ENCODE results near the gene FCER1G. TPM values are rescaled to one million over a fixed set of nuclear protein-coding genes. Genes with fewer than 3 reads are reported as not detected.
"Not testable (repeated sequence)": the region's sequence is repeated elsewhere in the genome, so short reads cannot be mapped to it uniquely, and the experiment has no call there.

Gene FCER1G
- total RNA-seq, 1 experiment from 2014 or later: not detected

- intact Hi-C loops (cut with micrococcal nuclease): no loop called here
- Histone ChIP-seq H3K36me3 (ENCODE audit: low read depth, low read length) (peaks cover 9% of the 10 kb centered on the region; the same call in 1 of the 2 replicates), H2AFZ (ENCODE audit: low read length) (no peak overlapping the region), H3K4me1 (ENCODE audit: insufficient read depth, low read length) (peaks cover 26% of the 10 kb centered on the region), H3K4me2 (ENCODE audit: low read length) (no peak overlapping the region), H3K9me2 (replicated peaks; ENCODE audit: low read length) (no peaks in the 10 kb centered on the region), H3K9me3 (ENCODE audit: low read length) (no peaks in the 10 kb centered on the region), H3K27ac (ENCODE audit: low read length) (no peak overlapping the region), H3K4me3 (ENCODE audit: low read length) (no peak overlapping the region), H3K27me3 (ENCODE audit: low read length) (no peaks in the 10 kb centered on the region), H4K20me1 (ENCODE audit: low read length) (no peaks in the 10 kb centered on the region), H3K9ac (ENCODE audit: low read length) (no peak overlapping the region), H3K79me2 (ENCODE audit: low read length) (peaks cover 16% of the 10 kb centered on the region), H3F3A (ENCODE audit: low read length, unreplicated experiment) (no peaks in the 10 kb centered on the region)
- DNase-seq (no peak), ATAC-seq (no peak)
- CTCF ChIA-PET: no interaction called here
- BruUV-seq (replicated peaks): no TSS peak
- POLR2A ChIA-PET (ENCODE audit: unreplicated experiment): no interaction called here
- TF ChIP-seq EZH2 (IDR thresholded peaks at IDR 0.05; ENCODE audit: low read length, unreplicated experiment) (no peak), EZH2phosphoT487 (IDR thresholded peaks at IDR 0.05; ENCODE audit: borderline replicate concordance, low read length) (no peak), CTCF (conservative IDR thresholded peaks at IDR 0.05; ENCODE audit: low read depth, low read length) (no peak)
These were observed 9.0 kb downstream of the FCER1G start for GRCh38 chr1:161223805-161224694.

DNA sequence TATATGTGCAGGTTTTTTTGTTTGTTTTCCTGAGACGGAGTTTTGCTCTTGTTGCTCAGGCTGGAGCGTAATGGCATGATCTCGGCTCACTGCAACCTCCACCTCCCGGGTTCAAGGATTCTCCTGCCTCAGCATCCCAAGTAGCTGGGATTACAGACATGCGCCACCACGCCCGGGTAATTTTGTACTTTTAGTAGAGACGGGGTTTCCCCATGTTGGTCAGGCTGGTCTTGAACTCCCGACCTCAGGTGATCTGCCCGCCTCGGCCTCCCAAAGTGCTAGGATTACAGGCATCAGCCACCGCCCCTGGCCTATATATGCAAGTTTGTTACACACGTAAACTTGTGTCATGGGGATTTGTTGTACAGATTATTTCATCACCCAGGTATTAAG, 9.6 kb downstream of the FCER1G start:
- H3K9ac ChIP-seq (ENCODE audit: low read length); H2AFZ ChIP-seq (ENCODE audit: low read length); H3K9me2 ChIP-seq (replicated peaks; ENCODE audit: low read length); H3K4me3 ChIP-seq (ENCODE audit: low read length); H3F3A ChIP-seq (ENCODE audit: low read length, unreplicated experiment); H3K9me3 ChIP-seq (ENCODE audit: low read length); H3K27me3 ChIP-seq (ENCODE audit: low read length); POLR2A ChIA-PET (ENCODE audit: unreplicated experiment); BruUV-seq (replicated peaks); H3K27ac ChIP-seq (ENCODE audit: low read length); H3K4me2 ChIP-seq (ENCODE audit: low read length); CTCF ChIA-PET; ATAC-seq; DNase-seq; H4K20me1 ChIP-seq (ENCODE audit: low read length): not testable (repeated sequence)
- intact Hi-C loops (cut with micrococcal nuclease): loop anchor here (1.0 kb wide), 3 partner anchors 14 to 32 kb away; partner anchors contain the start of gene NDUFS2
- Histone ChIP-seq H3K79me2 (ENCODE audit: low read length) (peaks cover 16% of the 10 kb centered on the region), H3K36me3 (ENCODE audit: low read depth, low read length) (peaks cover 15% of the 10 kb centered on the region), H3K4me1 (ENCODE audit: insufficient read depth, low read length) (peaks cover 26% of the 10 kb centered on the region)

GRCh38 chr1:161225178-161225533, 10.1 kb downstream of the FCER1G start:
- BruUV-seq (replicated peaks): no TSS peak
- no peak overlapping the region for H3K27ac ChIP-seq (ENCODE audit: low read length)
- peak overlapping the region; percentile 70 for H2AFZ ChIP-seq (ENCODE audit: low read length)
- no peaks in the 10 kb centered on the region for H3F3A ChIP-seq (ENCODE audit: low read length, unreplicated experiment)
- ChIA-PET CTCF (interaction anchor here (0.6 to 3.0 kb wide), 19 partner anchors 8 to 501 kb away, joined by 3 to 39 read pairs (median 9); partner anchors contain the start of genes NDUFS2, PPOX and SDHC), POLR2A (ENCODE audit: unreplicated experiment) (interaction anchor here (0.5 to 1.0 kb wide), 6 partner anchors 56 to 175 kb away, joined by 3 to 6 read pairs (median 4); no protein-coding TSS in a partner anchor)
- no peak overlapping the region for H3K4me3 ChIP-seq (ENCODE audit: low read length)
- H3K36me3 ChIP-seq (ENCODE audit: low read depth, low read length): peaks cover 20% of the 10 kb centered on the region
- H3K79me2 ChIP-seq (ENCODE audit: low read length): peaks cover 16% of the 10 kb centered on the region
- H3K9ac ChIP-seq (ENCODE audit: low read length): no peak overlapping the region
- intact Hi-C loops (cut with micrococcal nuclease): loop anchor here (1.0 kb wide), 3 partner anchors 15 to 33 kb away; partner anchors contain the start of gene NDUFS2
- H3K9me3 ChIP-seq (ENCODE audit: low read length): no peaks in the 10 kb centered on the region
- peak overlapping the region; percentile 38 for H3K4me2 ChIP-seq (ENCODE audit: low read length)
- H3K27me3 ChIP-seq (ENCODE audit: low read length): no peaks in the 10 kb centered on the region
- ATAC-seq: no peak; the same call in 1 of the 2 replicates
- no peak for TF ChIP-seq CTCF (conservative IDR thresholded peaks at IDR 0.05; ENCODE audit: low read depth, low read length)
- TF ChIP-seq EZH2phosphoT487 (IDR thresholded peaks at IDR 0.05; ENCODE audit: borderline replicate concordance, low read length): no peak
- TF ChIP-seq EZH2 (IDR thresholded peaks at IDR 0.05; ENCODE audit: low read length, unreplicated experiment): no peak
- H3K4me1 ChIP-seq (ENCODE audit: insufficient read depth, low read length): peaks cover 26% of the 10 kb centered on the region
- no peaks in the 10 kb centered on the region for H3K9me2 ChIP-seq (replicated peaks; ENCODE audit: low read length)
- no peak for DNase-seq
- no peaks in the 10 kb centered on the region for H4K20me1 ChIP-seq (ENCODE audit: low read length)
